Measurements from ENCODE around the gene BTBD6.

Gene BTBD6

DNA sequence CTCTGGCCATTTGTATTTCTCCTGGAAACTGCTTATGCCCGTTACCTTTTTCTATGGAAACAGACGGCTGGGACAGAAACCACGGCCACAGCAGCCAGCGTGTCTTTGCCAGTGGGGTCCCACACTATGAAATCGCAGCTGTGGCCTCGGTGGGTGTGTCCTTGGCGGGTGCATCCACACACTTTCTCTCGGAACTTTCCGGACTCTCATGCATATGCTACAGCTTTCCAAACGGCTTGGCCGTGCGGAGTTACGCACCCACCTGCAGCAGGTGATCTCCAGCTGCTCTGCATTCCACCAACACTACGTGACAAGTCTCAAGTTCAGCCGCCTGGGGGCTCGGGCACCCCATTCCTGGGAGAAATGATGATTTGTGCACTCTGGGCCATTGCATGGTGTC lies 1.3 kb upstream of the BTBD6 start:
- in situ Hi-C loops (cut with MboI; ENCODE audit: low pct_unique_long_range_greater_than_20kb, low sequenced_read_pairs, unreplicated experiment): no loop called here
- no peak for TF ChIP-seq CTCF (IDR thresholded peaks at IDR 0.05; ENCODE audit: extremely low read depth, insufficient read depth, missing control alignments)
- no peak for DNase-seq (ENCODE audit: low spot score)

- no peak for TF ChIP-seq CTCF (IDR thresholded peaks at IDR 0.05; ENCODE audit: extremely low read depth, insufficient read depth, missing control alignments)
- DNase-seq (ENCODE audit: low spot score): no peak
- in situ Hi-C loops (cut with MboI; ENCODE audit: low pct_unique_long_range_greater_than_20kb, low sequenced_read_pairs, unreplicated experiment): no loop called here
Observed at GRCh38 chr14:105247715-105248367, 492 bp upstream of the BTBD6 start.

DNA sequence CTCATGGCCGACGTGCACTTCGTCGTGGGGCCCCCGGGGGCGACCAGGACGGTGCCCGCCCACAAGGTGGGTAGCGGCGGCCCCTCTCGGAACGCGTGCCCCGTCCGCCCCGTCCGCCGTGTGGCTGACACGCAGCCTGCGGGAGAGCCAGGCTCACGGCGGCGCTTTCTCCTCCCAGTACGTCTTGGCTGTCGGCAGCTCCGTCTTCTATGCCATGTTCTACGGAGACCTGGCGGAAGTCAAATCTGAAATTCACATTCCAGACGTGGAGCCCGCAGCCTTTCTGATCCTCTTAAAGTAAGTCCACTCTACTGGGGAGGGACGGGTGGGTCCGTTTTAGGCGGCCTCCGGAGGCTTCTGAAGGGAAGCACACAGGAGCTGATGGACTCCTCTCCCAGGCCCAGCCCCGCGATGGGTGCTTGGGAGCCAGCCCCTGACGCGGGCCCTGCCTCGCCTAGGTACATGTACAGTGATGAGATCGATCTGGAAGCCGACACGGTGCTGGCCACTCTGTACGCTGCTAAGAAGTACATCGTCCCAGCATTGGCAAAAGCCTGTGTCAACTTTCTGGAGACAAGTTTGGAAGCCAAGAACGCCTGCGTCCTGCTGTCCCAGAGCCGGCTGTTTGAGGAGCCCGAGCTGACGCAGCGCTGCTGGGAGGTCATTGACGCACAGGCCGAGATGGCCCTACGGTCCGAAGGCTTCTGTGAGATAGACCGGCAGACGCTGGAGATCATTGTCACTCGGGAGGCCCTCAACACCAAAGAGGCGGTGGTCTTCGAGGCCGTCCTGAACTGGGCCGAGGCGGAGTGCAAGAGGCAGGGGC lies 1.1 kb downstream of the BTBD6 start:
- no peak for DNase-seq (ENCODE audit: low spot score)
- in situ Hi-C loops (cut with MboI; ENCODE audit: low pct_unique_long_range_greater_than_20kb, low sequenced_read_pairs, unreplicated experiment): no loop called here
- no peak for TF ChIP-seq CTCF (IDR thresholded peaks at IDR 0.05; ENCODE audit: extremely low read depth, insufficient read depth, missing control alignments)

DNA sequence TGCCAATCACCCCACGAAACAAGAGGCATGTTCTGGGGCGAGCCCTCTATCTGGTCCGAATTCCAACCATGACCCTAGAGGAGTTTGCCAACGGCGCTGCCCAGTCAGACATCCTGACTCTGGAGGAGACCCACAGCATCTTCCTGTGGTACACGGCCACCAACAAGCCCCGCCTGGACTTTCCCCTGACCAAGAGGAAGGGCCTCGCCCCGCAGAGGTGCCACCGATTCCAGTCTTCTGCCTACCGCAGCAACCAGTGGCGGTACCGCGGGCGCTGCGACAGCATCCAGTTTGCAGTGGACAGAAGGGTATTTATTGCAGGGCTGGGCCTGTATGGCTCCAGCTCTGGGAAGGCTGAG lies 1.7 kb downstream of the BTBD6 start:
- in situ Hi-C loops (cut with MboI; ENCODE audit: low pct_unique_long_range_greater_than_20kb, low sequenced_read_pairs, unreplicated experiment): no loop called here
- TF ChIP-seq CTCF (IDR thresholded peaks at IDR 0.05; ENCODE audit: extremely low read depth, insufficient read depth, missing control alignments): no peak
- no peak for DNase-seq (ENCODE audit: low spot score)

DNA sequence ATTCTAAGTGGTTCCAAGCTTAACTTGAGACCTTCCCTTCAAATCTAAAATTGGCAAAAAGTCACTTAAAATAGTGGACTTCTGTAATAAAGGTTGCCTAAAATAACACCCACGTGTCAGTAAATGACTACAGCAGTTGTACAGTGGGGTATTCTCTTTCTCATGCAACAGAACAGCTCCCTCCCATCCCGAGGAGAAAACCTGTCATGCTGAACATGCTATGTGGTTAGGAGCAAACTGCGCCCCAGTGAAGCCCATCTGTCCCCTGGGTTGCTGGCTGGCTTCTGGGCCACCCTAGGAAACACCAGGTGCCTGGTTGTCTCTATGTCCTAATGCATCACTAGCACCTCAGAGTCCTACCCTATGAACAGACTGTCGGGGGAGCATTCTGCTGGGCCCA lies 2.7 kb downstream of the BTBD6 start:
- TF ChIP-seq CTCF (IDR thresholded peaks at IDR 0.05; ENCODE audit: extremely low read depth, insufficient read depth, missing control alignments): no peak

DNA sequence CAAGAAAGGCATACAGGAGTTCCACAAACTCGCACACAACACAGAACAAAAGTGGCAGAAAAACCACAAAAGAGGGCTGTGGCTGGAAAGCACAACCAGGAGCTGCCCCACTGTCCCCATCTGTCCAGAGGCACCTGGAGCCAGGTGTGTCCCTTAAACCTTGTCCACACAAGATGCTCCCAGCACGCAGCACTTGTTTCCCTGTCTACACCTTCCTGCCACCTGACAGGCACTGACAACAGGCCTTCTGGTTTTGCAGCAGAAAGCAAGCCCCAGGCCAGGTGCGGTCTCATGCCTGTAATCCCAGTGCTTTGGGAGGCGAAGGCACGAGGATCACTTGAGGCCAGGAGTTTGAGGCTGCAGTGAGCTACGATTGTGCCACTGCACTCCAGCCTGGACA lies 3.6 kb downstream of the BTBD6 start:
- no peak for DNase-seq (ENCODE audit: low spot score)
- in situ Hi-C loops (cut with MboI; ENCODE audit: low pct_unique_long_range_greater_than_20kb, low sequenced_read_pairs, unreplicated experiment): no loop called here
- TF ChIP-seq CTCF (IDR thresholded peaks at IDR 0.05; ENCODE audit: extremely low read depth, insufficient read depth, missing control alignments): no peak

More for the DNA sequence above, 2.7 kb downstream of the BTBD6 start:
- DNase-seq (ENCODE audit: low spot score): no peak
- in situ Hi-C loops (cut with MboI; ENCODE audit: low pct_unique_long_range_greater_than_20kb, low sequenced_read_pairs, unreplicated experiment): no loop called here

All from GM13977 (cell line).